A673 (cell line): Measurements from ENCODE around the gene PPP1CA. TPM values are rescaled to one million over a fixed set of nuclear protein-coding genes. Genes with fewer than 3 reads are reported as not detected.
"Not testable (repeated sequence)": the region's sequence is repeated elsewhere in the genome, so short reads cannot be mapped to it uniquely, and the experiment has no call there.

ENCODE experiments used
- BruUV-seq: library from RNA; stranded (reverse); fragments of 400-500 nt; replicated peaks from 2 replicates; lab custom pipeline; 2021; lab: Mats Ljungman, UMichigan
- CTCF ChIA-PET: fragments of 300-600 bp; sonication (Branson Sonifier 250); formaldehyde crosslinking; loops from one replicate; lab custom pipeline; 2022; ENCODE audit warnings: antibody characterized with exemption; lab: Charles Lee
- POLR2A ChIA-PET: fragments of 300-600 bp; sonication (Branson Sonifier 250); formaldehyde crosslinking; loops from one replicate; lab custom pipeline; 2022; ENCODE audit warnings: antibody characterized with exemption; ENCODE audit not compliant: low non-redundant PET; lab: Charles Lee
- DNase-seq: peaks from one replicate; pipeline ENCODE4 v3.0.0-alpha.2; 2015; ENCODE audit warnings: low spot score
- H3K27ac ChIP-seq: fragments of 200-600 bp; sonication (generic); 2 replicates; pipeline ENCODE4 v1.5.1; 2016; ENCODE audit warnings: mixed run types, low read depth, mild to moderate bottlenecking, mixed read lengths, antibody characterized with exemption, low read length; ENCODE audit not compliant: poor library complexity, severe bottlenecking
- H3K27me3 ChIP-seq: fragments of 200-600 bp; sonication (generic); replicated peaks from 2 replicates; pipeline ENCODE4 v1.6.1; 2017; ENCODE audit warnings: mixed run types, low read depth, mild to moderate bottlenecking, mixed read lengths, antibody characterized with exemption, low read length; ENCODE audit not compliant: insufficient read depth, poor library complexity
- H3K36me3 ChIP-seq: fragments of 200-600 bp; sonication (generic); 2 replicates; pipeline ENCODE4 v1.6.1; 2016; ENCODE audit warnings: mixed run types, mild to moderate bottlenecking, mixed read lengths, antibody characterized with exemption, low read length; ENCODE audit not compliant: insufficient read depth, poor library complexity, severe bottlenecking
- H3K4me1 ChIP-seq: fragments of 200-600 bp; sonication (generic); 2 replicates; pipeline ENCODE4 v1.6.1; 2017; ENCODE audit warnings: mixed run types, mild to moderate bottlenecking, mixed read lengths, antibody characterized with exemption, low read length; ENCODE audit not compliant: insufficient read depth, poor library complexity, severe bottlenecking
- H3K4me3 ChIP-seq: fragments of 200-600 bp; sonication (generic); 2 replicates; pipeline ENCODE4 v1.5.1; 2016; ENCODE audit warnings: low read depth, mixed run types, mild to moderate bottlenecking, mixed read lengths, low read length; ENCODE audit not compliant: poor library complexity, severe bottlenecking
- H3K9me3 ChIP-seq: fragments of 200-600 bp; sonication (generic); 2 replicates; pipeline ENCODE4 v1.6.1; 2016; ENCODE audit warnings: mixed run types, low read depth, mild to moderate bottlenecking, mixed read lengths, antibody characterized with exemption, low read length; ENCODE audit not compliant: poor library complexity, severe bottlenecking
- EZH2 ChIP-seq: fragments of 200-600 bp; sonication (generic); IDR thresholded peaks from 2 replicates; pipeline ENCODE4 v1.6.1; 2017; ENCODE audit warnings: borderline replicate concordance, low read depth, mild to moderate bottlenecking, mixed read lengths, antibody characterized with exemption, low read length; ENCODE audit not compliant: poor library complexity, severe bottlenecking
- intact Hi-C: fragments of 100-400 bp; cut with micrococcal nuclease; formaldehyde crosslinking; loops from one replicate; pipeline ENCODE4 v1.10.0; 2022; ENCODE audit not compliant: unreplicated experiment
- total RNA-seq: library from RNA; stranded (reverse); gene quantifications from 2 replicates; pipeline ENCODE4 v1.2.3, GENCODE V29; 2021
- TF ChIP-seq, protein P1 (sequence below): fragments of 300-800, 200-600 bp; sonication (generic); conservative IDR thresholded peaks from 2 replicates; pipeline ENCODE4 v1.5.1; 2017; ENCODE audit warnings: low read depth, mild to moderate bottlenecking, antibody characterized with exemption, low read length, moderate library complexity, mixed read lengths

PPP1CA gene
- total RNA-seq, 1 experiment from 2014 or later, result 239 TPM

GRCh38 chr11:67405688-67406339, 4.2 kb upstream of the PPP1CA start:
- TF ChIP-seq, protein P1, sequence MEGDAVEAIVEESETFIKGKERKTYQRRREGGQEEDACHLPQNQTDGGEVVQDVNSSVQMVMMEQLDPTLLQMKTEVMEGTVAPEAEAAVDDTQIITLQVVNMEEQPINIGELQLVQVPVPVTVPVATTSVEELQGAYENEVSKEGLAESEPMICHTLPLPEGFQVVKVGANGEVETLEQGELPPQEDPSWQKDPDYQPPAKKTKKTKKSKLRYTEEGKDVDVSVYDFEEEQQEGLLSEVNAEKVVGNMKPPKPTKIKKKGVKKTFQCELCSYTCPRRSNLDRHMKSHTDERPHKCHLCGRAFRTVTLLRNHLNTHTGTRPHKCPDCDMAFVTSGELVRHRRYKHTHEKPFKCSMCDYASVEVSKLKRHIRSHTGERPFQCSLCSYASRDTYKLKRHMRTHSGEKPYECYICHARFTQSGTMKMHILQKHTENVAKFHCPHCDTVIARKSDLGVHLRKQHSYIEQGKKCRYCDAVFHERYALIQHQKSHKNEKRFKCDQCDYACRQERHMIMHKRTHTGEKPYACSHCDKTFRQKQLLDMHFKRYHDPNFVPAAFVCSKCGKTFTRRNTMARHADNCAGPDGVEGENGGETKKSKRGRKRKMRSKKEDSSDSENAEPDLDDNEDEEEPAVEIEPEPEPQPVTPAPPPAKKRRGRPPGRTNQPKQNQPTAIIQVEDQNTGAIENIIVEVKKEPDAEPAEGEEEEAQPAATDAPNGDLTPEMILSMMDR, result no peak
- no peaks in the 10 kb centered on the region for H3K27me3 ChIP-seq
- BruUV-seq, result no TSS peak
- peaks cover 6% of the 10 kb centered on the region for H3K4me1 ChIP-seq
- DNase-seq, result no peak
- H3K9me3 ChIP-seq, result no peaks in the 10 kb centered on the region
- no peaks in the 10 kb centered on the region for H3K36me3 ChIP-seq
- POLR2A ChIA-PET, result no interaction called here
- H3K27ac ChIP-seq, result no peak overlapping the region
- no peak overlapping the region for H3K4me3 ChIP-seq
- CTCF ChIA-PET, result no interaction called here
- intact Hi-C loops, result no loop called here

DNA sequence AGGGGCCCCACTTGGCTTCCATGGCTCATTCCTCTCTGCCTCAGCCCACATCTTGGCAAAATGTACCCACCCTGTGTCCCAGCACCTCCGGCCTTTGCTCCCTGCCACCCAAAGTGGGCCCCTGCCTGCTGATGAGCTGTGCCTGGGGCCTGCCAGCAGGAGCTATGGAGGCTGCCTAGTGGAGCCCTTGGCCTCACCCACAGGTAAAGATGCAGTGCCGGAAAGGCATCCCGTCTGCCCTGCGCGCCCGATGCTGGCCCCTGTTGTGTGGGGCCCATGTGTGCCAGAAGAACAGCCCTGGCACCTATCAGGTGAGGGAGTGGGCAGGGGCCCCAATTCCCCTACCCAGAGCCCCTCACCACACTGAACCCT, 3.5 kb upstream of the PPP1CA start:
- no TSS peak for BruUV-seq
- Histone ChIP-seq H3K27ac (no peak overlapping the region), H3K36me3 (peaks cover 4% of the 10 kb centered on the region), H3K4me3 (no peak overlapping the region), H3K9me3 (no peaks in the 10 kb centered on the region), H3K4me1 (peaks cover 13% of the 10 kb centered on the region), H3K27me3 (no peaks in the 10 kb centered on the region)
- TF ChIP-seq EZH2, result no peak
- TF ChIP-seq, protein P1, result no peak
- intact Hi-C loops, result no loop called here
- no peak for DNase-seq
- ChIA-PET POLR2A (no interaction called here), CTCF (no interaction called here)

GRCh38 chr11:67404515-67405195, 3.0 kb upstream of the PPP1CA start:
- Histone ChIP-seq H3K4me3 (no peak overlapping the region), H3K4me1 (peaks cover 15% of the 10 kb centered on the region), H3K27me3 (no peaks in the 10 kb centered on the region), H3K27ac (no peak overlapping the region), H3K9me3 (no peaks in the 10 kb centered on the region), H3K36me3 (peaks cover 7% of the 10 kb centered on the region)
- POLR2A ChIA-PET, result no interaction called here
- no peak for DNase-seq
- BruUV-seq, result no TSS peak
- TF ChIP-seq EZH2, result no peak
- TF ChIP-seq, protein P1, result no peak
- intact Hi-C loops, result no loop called here
- CTCF ChIA-PET, result no interaction called here

- CTCF ChIA-PET, DNase-seq, intact Hi-C loops, H3K9me3 ChIP-seq, BruUV-seq, POLR2A ChIA-PET, H3K27ac ChIP-seq, H3K4me3 ChIP-seq, H3K27me3 ChIP-seq: not testable (repeated sequence)
- Histone ChIP-seq H3K4me1 (peaks cover 15% of the 10 kb centered on the region), H3K36me3 (peaks cover 22% of the 10 kb centered on the region)
Measured at GRCh38 chr11:67403085-67403484, 1.4 kb upstream of the PPP1CA start.

DNA sequence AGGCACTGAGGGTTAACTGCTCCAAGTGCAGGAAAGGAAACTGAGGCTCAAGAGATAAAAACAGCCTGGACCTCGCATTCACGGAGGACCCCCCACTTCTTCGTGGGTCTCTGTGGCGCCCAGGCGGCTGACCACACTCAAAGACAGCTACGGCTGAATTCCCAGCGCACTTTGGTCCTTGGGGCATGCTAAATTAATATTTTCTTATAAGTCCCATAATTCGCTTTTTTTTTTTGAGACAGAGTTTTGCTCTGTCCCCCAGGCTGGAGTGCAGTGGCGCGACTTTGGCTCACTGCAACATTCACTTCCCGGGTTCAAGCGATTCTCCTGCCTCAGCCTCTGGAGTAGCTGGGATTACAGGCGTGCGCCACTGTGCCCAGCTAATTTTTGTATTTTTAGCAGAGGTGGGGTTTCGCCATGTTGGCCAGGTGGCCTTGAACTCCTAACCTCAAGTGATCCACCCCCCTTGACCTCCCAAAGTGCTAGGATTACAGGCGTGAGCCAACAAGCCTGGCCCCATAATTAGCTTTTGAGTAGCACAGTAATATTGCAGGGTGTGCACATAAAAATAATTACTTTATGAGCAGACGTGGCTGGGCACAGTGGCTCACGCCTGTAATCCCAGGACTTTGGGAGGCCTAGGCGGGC, 658 bp upstream of the PPP1CA start:
- POLR2A ChIA-PET, result interaction anchor here (0.6 to 0.8 kb wide), 3 partner anchors 10 to 100 kb away, joined by 3 to 7 read pairs (median 4); partner anchors contain the start of gene RAD9A
- H3K4me3 ChIP-seq, result peak overlapping the region; percentile 7
- H3K9me3 ChIP-seq, DNase-seq, intact Hi-C loops, H3K27me3 ChIP-seq, BruUV-seq: not testable (repeated sequence)
- H3K4me1 ChIP-seq, result peaks cover 15% of the 10 kb centered on the region
- H3K36me3 ChIP-seq, result peaks cover 30% of the 10 kb centered on the region
- peak overlapping the region; percentile 78 for H3K27ac ChIP-seq
- CTCF ChIA-PET, result interaction anchor here (0.5 to 1.5 kb wide), 16 partner anchors 10 to 370 kb away, joined by 3 to 18 read pairs (median 5); partner anchors contain the start of genes CDK2AP2, CLCF1 and RAD9A
